ENCODE measurements around the gene CPNE4. TPM values are rescaled to one million over a fixed set of nuclear protein-coding genes. Genes with fewer than 3 reads are reported as not detected.

CPNE4 gene
- total RNA-seq, 1 donor from 2014 or later = 0.20 TPM

DNA sequence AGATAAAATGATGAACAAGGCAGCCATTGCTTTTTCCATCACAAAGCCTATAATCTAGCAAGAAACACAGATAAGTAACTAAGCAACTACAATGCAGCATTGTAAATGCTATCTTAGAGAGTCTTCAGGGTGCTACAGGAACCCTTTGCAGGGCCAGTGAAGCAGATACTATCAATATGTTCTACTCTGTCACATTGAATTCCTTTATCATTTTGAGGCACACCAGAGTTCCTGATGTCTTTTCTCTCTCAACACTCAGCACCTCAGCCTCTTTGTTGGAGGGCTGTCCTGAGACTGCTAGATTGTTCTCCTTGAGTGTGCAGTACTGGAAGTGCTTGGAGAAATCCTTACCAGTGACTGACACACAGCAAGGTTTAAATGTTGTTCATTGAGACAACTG lies 424.6 kb downstream of the CPNE4 start:
- Mint-ChIP-seq H3K9me3 (no peaks in the 10 kb centered on the region), H3K36me3 (no peaks in the 10 kb centered on the region), H3K27me3 (ENCODE audit: low read depth) (peaks cover 32% of the 10 kb centered on the region), H3K4me1 (no peaks in the 10 kb centered on the region), H3K27ac (no peak overlapping the region), H3K4me3 (no peak overlapping the region)
- DNase-seq (ENCODE audit: low spot score in 2 of 2, unreplicated experiment in 2 of 2) = no peak
- TF ChIP-seq, protein P1, sequence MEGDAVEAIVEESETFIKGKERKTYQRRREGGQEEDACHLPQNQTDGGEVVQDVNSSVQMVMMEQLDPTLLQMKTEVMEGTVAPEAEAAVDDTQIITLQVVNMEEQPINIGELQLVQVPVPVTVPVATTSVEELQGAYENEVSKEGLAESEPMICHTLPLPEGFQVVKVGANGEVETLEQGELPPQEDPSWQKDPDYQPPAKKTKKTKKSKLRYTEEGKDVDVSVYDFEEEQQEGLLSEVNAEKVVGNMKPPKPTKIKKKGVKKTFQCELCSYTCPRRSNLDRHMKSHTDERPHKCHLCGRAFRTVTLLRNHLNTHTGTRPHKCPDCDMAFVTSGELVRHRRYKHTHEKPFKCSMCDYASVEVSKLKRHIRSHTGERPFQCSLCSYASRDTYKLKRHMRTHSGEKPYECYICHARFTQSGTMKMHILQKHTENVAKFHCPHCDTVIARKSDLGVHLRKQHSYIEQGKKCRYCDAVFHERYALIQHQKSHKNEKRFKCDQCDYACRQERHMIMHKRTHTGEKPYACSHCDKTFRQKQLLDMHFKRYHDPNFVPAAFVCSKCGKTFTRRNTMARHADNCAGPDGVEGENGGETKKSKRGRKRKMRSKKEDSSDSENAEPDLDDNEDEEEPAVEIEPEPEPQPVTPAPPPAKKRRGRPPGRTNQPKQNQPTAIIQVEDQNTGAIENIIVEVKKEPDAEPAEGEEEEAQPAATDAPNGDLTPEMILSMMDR (IDR thresholded peaks at IDR 0.05; ENCODE audit: unreplicated experiment) = no peak

GRCh38 chr3:131608741-131609140 lies 426.1 kb downstream of the CPNE4 start:
- Mint-ChIP-seq H3K4me3 (no peak overlapping the region), H3K4me1 (no peaks in the 10 kb centered on the region), H3K27ac (no peak overlapping the region), H3K27me3 (ENCODE audit: low read depth) (peaks cover 31% of the 10 kb centered on the region), H3K36me3 (no peaks in the 10 kb centered on the region), H3K9me3 (no peaks in the 10 kb centered on the region)
- TF ChIP-seq, protein P1 (IDR thresholded peaks at IDR 0.05; ENCODE audit: unreplicated experiment) = no peak
- DNase-seq (ENCODE audit: low spot score in 2 of 2, unreplicated experiment in 2 of 2) = no peak

DNA sequence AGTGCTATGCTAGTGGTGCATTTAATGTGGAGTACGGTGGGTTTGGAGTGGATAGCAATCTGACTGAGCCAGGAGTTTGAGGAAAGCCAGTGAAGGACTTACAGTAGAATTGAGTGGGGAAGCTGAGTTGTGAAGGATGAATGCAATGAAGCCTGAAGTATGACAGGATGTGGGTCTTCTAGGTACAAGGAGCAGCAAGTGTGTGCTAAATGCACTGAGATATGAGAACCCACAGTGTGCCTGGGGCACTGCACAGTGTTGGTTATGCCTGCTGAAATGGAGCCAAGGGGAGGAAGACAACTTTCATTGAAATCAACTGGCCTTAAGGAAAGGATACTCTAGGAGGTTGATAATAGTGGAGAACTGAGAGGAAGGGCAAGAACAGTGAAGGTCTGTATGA lies 426.5 kb downstream of the CPNE4 start:
- no peaks in the 10 kb centered on the region for H3K4me1 Mint-ChIP-seq
- peaks cover 31% of the 10 kb centered on the region for H3K27me3 Mint-ChIP-seq (ENCODE audit: low read depth)
- H3K9me3 Mint-ChIP-seq = no peaks in the 10 kb centered on the region
- no peaks in the 10 kb centered on the region for H3K36me3 Mint-ChIP-seq
- H3K27ac Mint-ChIP-seq = no peak overlapping the region
- DNase-seq (ENCODE audit: low spot score in 2 of 2, unreplicated experiment in 2 of 2) = no peak
- TF ChIP-seq, protein P1 (IDR thresholded peaks at IDR 0.05; ENCODE audit: unreplicated experiment) = no peak
- no peak overlapping the region for H3K4me3 Mint-ChIP-seq

GRCh38 chr3:131605916-131606315 lies 428.9 kb downstream of the CPNE4 start:
- Mint-ChIP-seq H3K4me1 (peaks cover 1% of the 10 kb centered on the region), H3K36me3 (no peaks in the 10 kb centered on the region), H3K4me3 (no peak overlapping the region), H3K27me3 (ENCODE audit: low read depth) (peaks cover 28% of the 10 kb centered on the region), H3K9me3 (no peaks in the 10 kb centered on the region), H3K27ac (no peak overlapping the region)
- no peak for DNase-seq (ENCODE audit: low spot score in 2 of 2, unreplicated experiment in 2 of 2)
- TF ChIP-seq, protein P1 (IDR thresholded peaks at IDR 0.05; ENCODE audit: unreplicated experiment) = no peak

- no peaks in the 10 kb centered on the region for H3K9me3 Mint-ChIP-seq
- H3K27me3 Mint-ChIP-seq (ENCODE audit: low read depth) = peaks cover 15% of the 10 kb centered on the region
- H3K4me1 Mint-ChIP-seq = peaks cover 1% of the 10 kb centered on the region
- TF ChIP-seq, protein P1 (IDR thresholded peaks at IDR 0.05; ENCODE audit: unreplicated experiment) = no peak
- H3K27ac Mint-ChIP-seq = no peak overlapping the region
- H3K4me3 Mint-ChIP-seq = no peak overlapping the region
- DNase-seq (ENCODE audit: low spot score in 2 of 2, unreplicated experiment in 2 of 2) = no peak
- H3K36me3 Mint-ChIP-seq = no peaks in the 10 kb centered on the region
Measured at GRCh38 chr3:131602011-131602779, 432.6 kb downstream of the CPNE4 start.
